Measurements from ENCODE around the gene CAMTA1. TPM values are rescaled to one million over a fixed set of nuclear protein-coding genes. Genes with fewer than 3 reads are reported as not detected.

CAMTA1 gene
- total RNA-seq, 6 experiments from 2014 or later, result 78.1 to 96.6 (median 86.1) TPM

DNA sequence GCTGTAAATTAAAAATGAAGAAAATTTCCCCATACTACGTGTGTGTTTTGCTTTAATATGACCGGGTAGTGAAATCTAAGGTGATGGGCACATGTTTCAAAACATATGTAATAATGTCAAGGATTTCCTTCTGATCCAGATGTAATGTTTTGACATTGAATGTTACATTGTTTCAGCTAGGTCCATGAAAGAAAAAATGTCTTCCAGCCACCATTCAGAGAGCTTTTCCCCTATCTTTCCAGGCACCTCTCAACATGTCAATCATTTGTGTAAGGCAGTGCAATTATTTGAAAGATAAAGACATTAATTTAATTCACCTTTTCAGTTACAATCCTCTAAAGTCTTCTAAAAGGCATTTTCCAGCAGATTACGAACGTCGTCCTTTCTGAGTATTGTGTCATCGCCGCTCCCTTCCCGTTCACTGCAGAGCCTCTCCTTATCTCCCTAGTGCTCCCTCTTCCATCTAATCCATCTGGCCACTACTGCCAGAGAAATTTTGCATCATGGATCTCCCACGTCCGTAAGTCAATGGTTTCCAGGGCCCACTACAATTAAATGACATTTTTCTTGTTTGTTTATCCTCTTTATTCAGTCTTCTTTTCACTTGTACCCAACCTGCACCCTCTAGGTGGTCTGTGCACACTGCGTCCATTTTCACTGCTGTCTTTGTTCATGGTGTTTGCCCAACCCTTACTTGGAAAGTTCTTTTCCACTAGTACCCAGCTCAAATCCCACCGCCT, 984.6 kb downstream of the CAMTA1 start:
- Mint-ChIP-seq H3K4me3 (no peak overlapping the region), H3K4me1 (ENCODE audit: low read depth) (peaks cover 26% of the 10 kb centered on the region), H3K27me3 (ENCODE audit: insufficient read depth) (peaks cover 8% of the 10 kb centered on the region), H3K9me3 (no peaks in the 10 kb centered on the region), H3K27ac (no peak overlapping the region), H3K36me3 (ENCODE audit: low read depth) (peaks cover 23% of the 10 kb centered on the region)
- TF ChIP-seq, protein P1, sequence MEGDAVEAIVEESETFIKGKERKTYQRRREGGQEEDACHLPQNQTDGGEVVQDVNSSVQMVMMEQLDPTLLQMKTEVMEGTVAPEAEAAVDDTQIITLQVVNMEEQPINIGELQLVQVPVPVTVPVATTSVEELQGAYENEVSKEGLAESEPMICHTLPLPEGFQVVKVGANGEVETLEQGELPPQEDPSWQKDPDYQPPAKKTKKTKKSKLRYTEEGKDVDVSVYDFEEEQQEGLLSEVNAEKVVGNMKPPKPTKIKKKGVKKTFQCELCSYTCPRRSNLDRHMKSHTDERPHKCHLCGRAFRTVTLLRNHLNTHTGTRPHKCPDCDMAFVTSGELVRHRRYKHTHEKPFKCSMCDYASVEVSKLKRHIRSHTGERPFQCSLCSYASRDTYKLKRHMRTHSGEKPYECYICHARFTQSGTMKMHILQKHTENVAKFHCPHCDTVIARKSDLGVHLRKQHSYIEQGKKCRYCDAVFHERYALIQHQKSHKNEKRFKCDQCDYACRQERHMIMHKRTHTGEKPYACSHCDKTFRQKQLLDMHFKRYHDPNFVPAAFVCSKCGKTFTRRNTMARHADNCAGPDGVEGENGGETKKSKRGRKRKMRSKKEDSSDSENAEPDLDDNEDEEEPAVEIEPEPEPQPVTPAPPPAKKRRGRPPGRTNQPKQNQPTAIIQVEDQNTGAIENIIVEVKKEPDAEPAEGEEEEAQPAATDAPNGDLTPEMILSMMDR (IDR thresholded peaks at IDR 0.05), result no peak
- no peak for DNase-seq

DNA sequence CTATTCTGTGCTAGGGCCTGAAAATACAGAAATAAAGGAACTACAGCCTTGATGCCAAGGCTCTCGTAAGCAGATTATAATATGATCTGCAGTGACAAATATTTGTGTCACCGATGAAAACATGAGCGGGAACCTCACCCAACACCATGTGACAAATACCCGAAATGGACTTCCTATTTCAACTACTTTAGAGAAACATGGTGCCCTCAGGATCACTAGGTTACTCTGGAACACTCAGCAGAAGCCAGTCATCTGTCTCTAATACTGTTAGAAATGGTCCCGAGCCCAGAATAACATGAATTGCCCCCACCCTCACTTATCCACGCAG, 985.4 kb downstream of the CAMTA1 start:
- TF ChIP-seq, protein P1 (IDR thresholded peaks at IDR 0.05), result no peak
- Mint-ChIP-seq H3K4me3 (peak overlapping the region; percentile 94), H3K36me3 (ENCODE audit: low read depth) (peaks cover 23% of the 10 kb centered on the region), H3K4me1 (ENCODE audit: low read depth) (peaks cover 26% of the 10 kb centered on the region), H3K27me3 (ENCODE audit: insufficient read depth) (peaks cover 6% of the 10 kb centered on the region), H3K27ac (peak overlapping the region; percentile 78; the same call in 1 of the 2 replicates), H3K9me3 (no peaks in the 10 kb centered on the region)
- no peak for DNase-seq

DNA sequence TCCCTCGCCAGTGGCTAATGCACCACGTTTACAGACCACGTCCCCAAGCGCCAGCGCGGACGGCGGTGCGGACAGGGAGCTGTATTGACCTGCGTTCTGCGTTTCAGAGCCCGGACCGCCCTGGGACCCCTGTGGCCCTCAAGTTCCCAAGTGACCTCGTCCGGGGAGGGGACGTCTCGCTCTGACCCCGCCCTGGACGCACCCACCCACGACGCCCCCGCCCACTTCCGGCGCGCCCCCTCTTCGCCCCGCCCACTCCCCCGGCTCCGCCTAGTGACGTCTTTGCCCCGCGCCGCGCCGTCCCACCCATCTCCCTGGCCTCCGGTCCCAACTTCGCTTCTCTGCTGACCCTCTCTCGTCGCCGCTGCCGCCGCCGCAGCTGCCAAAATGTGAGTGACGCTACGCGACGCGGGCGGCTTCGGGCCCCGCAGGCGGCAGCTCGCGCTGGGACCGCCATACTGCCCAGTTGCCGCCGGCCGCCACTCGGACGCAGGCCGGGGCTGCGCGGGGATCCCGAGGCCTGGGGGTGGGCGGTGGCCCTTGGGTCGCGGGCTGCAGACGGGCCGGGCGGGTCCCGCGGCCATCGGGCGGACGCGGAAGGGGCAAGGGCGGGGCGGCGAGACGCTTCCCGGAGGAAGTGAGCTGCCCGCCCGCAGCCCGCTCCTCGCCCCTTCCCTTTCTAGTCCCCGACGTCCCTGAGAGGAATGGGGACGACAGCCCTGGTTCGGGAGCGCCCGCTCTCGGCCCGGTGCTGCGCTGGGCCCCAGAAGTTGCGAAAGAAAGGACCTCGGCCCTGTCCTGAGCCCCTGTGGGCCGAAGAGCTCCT, 986.0 kb downstream of the CAMTA1 start, which contains the start of gene VAMP3:
VAMP3 (plus strand) TSS at position 300 of the 826 bp plus-strand sequence; CDS start at position 388, 88 bp downstream.
- Mint-ChIP-seq H3K27ac (peak within 1 kb of the TSS; percentile 78), H3K36me3 (ENCODE audit: low read depth) (peaks cover 23% of the 10 kb centered on the region), H3K27me3 (ENCODE audit: insufficient read depth) (peaks cover 5% of the 10 kb centered on the region), H3K4me1 (ENCODE audit: low read depth) (peaks cover 26% of the 10 kb centered on the region), H3K9me3 (no peaks in the 10 kb centered on the region), H3K4me3 (peak within 1 kb of the TSS; percentile 94)
- TF ChIP-seq, protein P1 (IDR thresholded peaks at IDR 0.05), result no peak
- peak; percentile 71 for DNase-seq

DNA sequence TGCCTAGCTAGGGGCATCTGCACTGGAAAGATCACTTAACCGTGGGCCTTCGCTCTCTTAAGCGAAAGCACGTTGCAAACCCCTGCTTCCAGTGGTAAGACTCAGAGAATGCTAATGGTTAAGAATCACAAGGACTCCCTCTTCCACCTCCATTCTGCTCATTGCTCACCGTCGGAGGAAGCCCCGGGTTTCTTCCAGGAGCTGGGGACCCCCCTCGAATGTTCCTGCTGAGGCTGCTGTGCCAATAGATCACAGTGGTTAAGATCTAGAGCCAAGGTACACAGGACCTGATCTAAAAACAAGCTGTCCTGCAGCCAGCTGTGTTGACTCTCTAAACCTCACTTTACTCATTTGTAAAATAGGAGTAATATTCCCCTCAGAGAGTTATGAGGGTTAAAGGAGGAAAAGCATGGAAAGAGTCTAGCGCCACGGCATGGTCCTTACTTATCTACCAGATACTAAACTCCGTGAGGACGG, 986.6 kb downstream of the CAMTA1 start:
- Mint-ChIP-seq H3K4me3 (peak overlapping the region; percentile 94), H3K36me3 (ENCODE audit: low read depth) (peaks cover 23% of the 10 kb centered on the region), H3K27ac (peak overlapping the region; percentile 78), H3K27me3 (ENCODE audit: insufficient read depth) (peaks cover 2% of the 10 kb centered on the region; the same call in 1 of the 2 replicates), H3K9me3 (no peaks in the 10 kb centered on the region), H3K4me1 (ENCODE audit: low read depth) (peaks cover 26% of the 10 kb centered on the region)
- TF ChIP-seq, protein P1 (IDR thresholded peaks at IDR 0.05), result no peak
- DNase-seq, result no peak

DNA sequence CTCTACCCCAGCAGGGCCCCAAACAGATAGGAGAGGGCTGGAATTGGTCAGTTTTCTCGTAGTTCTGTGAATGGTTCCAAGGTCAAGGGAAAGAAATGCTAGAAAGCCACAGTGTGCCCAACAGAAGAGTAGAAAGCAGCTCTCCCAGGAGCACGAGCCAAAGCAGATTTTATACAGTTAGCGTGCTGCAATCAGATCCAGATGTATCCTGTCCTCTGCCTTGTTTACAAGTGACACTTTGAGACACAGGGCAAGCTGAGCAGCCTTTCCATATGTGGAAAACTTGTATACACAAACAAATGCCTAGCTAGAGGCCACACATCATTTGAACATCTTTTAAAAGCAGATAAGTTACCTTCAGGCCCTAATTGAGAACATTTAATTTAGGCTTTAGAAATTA, 992.3 kb downstream of the CAMTA1 start:
- no peak for DNase-seq
- TF ChIP-seq, protein P1 (IDR thresholded peaks at IDR 0.05), result no peak
- no peak overlapping the region for H3K27ac Mint-ChIP-seq
- H3K36me3 Mint-ChIP-seq (ENCODE audit: low read depth), result peaks cover 27% of the 10 kb centered on the region
- H3K4me1 Mint-ChIP-seq (ENCODE audit: low read depth), result peaks cover 22% of the 10 kb centered on the region
- no peaks in the 10 kb centered on the region for H3K9me3 Mint-ChIP-seq
- no peaks in the 10 kb centered on the region; the same call in 1 of the 2 replicates for H3K27me3 Mint-ChIP-seq (ENCODE audit: insufficient read depth)
- H3K4me3 Mint-ChIP-seq, result no peak overlapping the region
